Fibroblast of pulmonary artery (primary cell): ENCODE measurements around the gene NCMAP.
A peak's percentile ranks its signal among the peaks of the same experiment; 100 is the strongest.

Source experiments
- DNase-seq: peaks from one replicate; pipeline ENCODE4 v3.0.0-alpha.2; 2010; ENCODE audit warnings: low read depth
- H3K4me3 ChIP-seq: replicated peaks from 2 replicates; pipeline ENCODE4 v1.5.1; 2011; ENCODE audit warnings: low read depth, mild to moderate bottlenecking, control low read depth, low read length, moderate library complexity
- TF ChIP-seq, protein P1 (sequence below): IDR thresholded peaks from 2 replicates; pipeline ENCODE4 v1.5.1; 2011; ENCODE audit warnings: mild to moderate bottlenecking, control low read depth, low read length, inconsistent platforms; ENCODE audit errors: missing control alignments

The NCMAP gene

DNA sequence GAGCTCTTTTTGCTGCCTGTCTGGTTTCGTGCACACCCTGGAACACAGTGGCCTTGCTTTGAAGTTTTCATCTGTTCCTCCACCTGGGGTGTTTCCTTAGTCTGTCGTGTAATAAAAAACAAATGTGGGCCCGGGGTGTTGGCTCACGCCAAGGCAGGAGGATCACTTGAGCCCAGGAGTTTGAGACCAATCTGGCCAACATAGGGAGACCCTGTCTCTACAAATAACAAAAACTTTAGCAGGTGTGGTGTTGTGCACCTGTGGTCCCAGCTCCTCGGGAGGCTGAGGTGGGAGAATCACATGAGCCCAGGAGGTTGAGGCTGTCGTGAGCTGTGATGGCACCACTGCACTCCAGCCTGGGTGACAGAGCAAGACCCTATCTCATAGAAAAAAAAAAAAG lies 4.5 kb downstream of the NCMAP start:
- H3K4me3 ChIP-seq, result no peak overlapping the region
- no peak for DNase-seq
- TF ChIP-seq, protein P1, sequence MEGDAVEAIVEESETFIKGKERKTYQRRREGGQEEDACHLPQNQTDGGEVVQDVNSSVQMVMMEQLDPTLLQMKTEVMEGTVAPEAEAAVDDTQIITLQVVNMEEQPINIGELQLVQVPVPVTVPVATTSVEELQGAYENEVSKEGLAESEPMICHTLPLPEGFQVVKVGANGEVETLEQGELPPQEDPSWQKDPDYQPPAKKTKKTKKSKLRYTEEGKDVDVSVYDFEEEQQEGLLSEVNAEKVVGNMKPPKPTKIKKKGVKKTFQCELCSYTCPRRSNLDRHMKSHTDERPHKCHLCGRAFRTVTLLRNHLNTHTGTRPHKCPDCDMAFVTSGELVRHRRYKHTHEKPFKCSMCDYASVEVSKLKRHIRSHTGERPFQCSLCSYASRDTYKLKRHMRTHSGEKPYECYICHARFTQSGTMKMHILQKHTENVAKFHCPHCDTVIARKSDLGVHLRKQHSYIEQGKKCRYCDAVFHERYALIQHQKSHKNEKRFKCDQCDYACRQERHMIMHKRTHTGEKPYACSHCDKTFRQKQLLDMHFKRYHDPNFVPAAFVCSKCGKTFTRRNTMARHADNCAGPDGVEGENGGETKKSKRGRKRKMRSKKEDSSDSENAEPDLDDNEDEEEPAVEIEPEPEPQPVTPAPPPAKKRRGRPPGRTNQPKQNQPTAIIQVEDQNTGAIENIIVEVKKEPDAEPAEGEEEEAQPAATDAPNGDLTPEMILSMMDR, result no peak

DNA sequence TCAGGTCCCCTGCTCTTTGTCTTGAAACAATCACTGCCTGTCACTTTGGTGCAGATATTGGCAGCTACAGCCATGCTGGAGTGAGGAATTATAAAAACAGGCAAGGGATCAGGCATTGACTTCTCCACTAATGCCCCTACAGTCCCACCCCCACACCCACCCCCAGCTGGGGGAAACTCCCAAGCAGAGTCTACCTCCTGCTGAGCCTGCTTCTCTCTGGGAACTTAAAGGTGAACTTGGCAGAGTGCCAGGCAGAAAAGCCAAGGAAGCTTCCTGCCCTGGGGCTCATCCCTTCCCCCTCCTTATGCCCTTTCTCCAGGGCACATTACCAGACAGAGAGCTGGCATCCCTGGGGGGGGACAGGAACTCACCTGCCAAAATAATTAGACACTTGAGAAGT lies 6.7 kb downstream of the NCMAP start:
- TF ChIP-seq, protein P1, result no peak
- no peak for DNase-seq
- no peak overlapping the region for H3K4me3 ChIP-seq

DNA sequence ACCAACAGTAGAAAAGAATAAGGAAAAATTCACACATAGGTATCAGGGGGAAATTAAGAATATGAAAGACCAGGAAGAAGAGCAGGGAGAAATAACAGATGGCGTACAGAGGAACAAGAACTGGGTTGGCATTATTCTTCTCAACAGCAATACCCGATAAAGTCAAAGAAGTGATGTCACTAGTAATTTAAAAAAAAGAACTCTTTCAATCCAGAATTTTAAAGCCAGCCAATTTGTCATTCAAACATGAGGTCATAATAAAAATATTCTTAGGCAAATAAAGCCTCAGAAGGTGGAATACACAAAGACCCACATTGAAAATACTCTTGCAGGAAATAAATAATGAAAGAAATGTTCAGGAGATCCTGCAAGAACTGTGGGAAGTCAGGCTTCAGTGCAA lies 8.8 kb downstream of the NCMAP start:
- TF ChIP-seq, protein P1, result no peak

DNA sequence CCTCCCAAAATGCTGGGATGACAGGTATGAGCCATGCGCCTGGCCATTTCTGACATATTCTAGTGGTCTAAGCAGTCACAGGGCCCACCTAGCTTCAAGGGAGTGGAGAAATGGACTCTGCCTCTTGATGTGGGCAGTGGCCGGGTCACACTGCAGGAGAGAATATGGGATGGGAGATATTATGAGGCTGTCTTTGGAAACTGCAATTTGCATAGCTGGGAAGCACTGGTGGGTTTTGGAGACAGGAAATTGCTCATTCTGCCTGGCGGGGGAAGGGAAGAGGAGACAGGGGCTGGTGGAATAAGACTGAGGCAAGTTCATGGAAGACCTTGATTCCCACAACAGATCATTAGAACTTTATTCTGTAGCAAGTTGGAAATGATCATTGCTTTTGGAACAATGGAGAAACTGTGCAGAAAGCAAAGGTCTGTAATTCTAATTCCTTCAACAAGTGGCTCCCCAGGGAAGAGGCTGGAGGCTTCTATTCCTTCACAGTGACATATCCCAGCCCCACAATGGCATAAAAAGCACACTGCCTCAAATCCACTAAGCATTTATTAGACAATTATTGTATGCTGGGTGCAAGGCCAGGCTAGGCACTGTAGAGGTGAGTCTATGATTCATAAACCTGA lies 10.5 kb downstream of the NCMAP start:
- peak; percentile 21 for DNase-seq
- TF ChIP-seq, protein P1, result no peak
- no peak overlapping the region for H3K4me3 ChIP-seq

More for the DNA sequence above, 8.8 kb downstream of the NCMAP start:
- no peak overlapping the region for H3K4me3 ChIP-seq
- DNase-seq, result no peak

DNA sequence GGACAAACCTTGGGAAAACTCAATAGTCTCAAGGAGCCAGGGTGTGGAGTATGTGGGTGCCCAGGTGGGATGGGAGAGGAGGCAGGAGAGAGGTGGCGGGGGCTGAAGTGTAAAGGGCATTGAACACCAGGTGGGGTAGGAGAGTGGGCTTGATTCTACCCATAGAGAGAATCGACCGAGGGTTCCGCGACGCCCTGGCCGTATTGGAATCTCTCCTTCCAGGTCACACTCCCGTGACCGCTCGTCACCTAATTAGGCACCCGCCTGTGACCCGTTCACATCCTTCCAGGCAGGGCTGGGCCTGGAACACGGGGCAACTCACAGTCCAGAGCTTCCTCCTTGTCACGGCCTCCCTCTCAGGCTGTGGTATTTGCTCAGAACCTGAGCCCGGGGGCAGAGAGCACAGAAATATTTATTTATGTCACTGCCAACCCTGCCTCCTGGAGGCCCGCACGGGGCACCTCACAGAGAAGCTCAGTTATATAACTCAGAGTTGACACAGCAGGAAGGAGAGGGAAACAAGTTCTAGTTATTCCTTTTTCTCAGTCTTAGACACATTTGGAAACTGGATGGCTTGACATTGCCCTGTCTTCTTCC lies 12.0 kb downstream of the NCMAP start:
- DNase-seq, result no peak
- H3K4me3 ChIP-seq, result no peak overlapping the region
- TF ChIP-seq, protein P1, result no peak

DNA sequence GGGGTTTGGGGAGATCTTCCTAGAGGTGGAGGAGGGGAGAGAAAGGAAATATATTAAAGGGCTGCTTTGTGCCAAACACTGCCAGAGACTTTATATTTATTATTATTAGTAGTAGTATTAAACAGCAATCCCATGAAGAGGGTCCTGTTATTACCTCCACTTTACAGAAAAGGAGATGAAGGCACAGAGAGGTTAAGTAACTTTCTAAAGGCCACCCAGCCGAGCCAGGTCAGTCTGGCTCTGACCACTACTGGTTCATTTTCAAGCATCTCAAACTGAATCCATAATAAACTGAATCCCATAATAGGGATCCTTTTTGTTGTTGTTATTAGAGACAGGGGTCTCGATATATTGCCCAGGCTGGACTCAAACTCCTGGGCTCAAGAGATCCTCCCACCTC lies 12.6 kb downstream of the NCMAP start:
- TF ChIP-seq, protein P1, result no peak
- no peak overlapping the region for H3K4me3 ChIP-seq
- no peak for DNase-seq
